NK-92 treated with Interleukin-12 subunit alpha and Interleukin-12 subunit beta, amount 100 ng/mL, for 24 hours (cell line): ENCODE measurements around the gene E4F1.

Experiments
- DNase-seq: peaks from one replicate; lab custom pipeline; 2025; lab: John Stamatoyannopoulos, UW

E4F1 gene

DNA sequence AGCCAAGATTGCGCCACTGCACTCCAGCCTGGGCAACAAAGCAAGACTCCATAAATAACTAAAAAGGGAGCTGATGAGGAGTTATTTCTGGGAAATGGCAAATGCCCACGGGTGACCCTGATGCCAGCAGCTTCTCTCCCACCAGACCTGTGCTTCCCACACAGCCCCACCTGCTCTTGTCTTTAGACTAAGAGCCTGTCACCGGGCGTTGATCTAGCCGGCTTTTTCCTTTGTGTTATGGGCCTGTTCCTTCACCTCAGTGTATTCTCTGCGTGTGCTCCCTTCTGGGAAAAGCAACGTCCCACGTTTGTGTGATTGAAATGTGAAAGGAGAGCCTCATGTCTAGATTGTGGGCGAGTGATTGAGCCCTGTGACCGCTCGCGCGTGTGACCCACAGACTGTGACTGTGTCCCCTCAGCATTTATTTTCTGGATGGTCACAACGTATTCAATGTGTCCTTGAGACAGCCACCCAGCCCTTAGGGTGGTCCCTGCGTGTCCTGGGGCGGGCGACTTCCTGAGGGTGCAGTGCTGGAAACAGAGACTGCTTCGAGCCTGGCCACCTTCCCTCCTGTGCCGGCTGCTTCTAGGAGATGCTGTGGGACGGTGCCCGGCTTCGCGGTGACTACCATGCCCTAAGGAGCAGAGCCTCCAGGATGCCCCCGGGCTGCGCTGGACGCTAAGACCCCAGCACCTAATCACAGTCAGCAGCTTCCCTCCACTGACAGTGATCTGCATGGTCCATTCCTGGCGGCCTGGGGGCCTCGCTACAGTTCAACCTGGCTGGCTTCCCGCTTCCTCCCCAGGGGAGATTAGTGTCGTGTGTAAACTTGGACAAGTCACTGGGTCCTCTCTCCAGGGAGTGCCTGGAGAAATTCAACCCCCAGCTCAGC is 52.3 kb downstream of the E4F1 start:
- DNase-seq = no peak

GRCh38 chr16:2276368-2277195 is 53.2 kb downstream of the E4F1 start:
- DNase-seq = no peak

GRCh38 chr16:2277466-2278271 is 54.3 kb downstream of the E4F1 start:
- no peak for DNase-seq

- DNase-seq = no peak
Observed at GRCh38 chr16:2278272-2278608, 54.8 kb downstream of the E4F1 start.

GRCh38 chr16:2278956-2279800 is 55.8 kb downstream of the E4F1 start:
- DNase-seq = no peak

GRCh38 chr16:2280461-2280860 is 57.1 kb downstream of the E4F1 start:
- DNase-seq = no peak

- DNase-seq = no peak
Observed at GRCh38 chr16:2280981-2281542, 57.7 kb downstream of the E4F1 start.

- no peak for DNase-seq
Observed at GRCh38 chr16:2282262-2282661, 58.9 kb downstream of the E4F1 start.

- no peak for DNase-seq
Observed at GRCh38 chr16:2282866-2283555, 59.6 kb downstream of the E4F1 start.

DNA sequence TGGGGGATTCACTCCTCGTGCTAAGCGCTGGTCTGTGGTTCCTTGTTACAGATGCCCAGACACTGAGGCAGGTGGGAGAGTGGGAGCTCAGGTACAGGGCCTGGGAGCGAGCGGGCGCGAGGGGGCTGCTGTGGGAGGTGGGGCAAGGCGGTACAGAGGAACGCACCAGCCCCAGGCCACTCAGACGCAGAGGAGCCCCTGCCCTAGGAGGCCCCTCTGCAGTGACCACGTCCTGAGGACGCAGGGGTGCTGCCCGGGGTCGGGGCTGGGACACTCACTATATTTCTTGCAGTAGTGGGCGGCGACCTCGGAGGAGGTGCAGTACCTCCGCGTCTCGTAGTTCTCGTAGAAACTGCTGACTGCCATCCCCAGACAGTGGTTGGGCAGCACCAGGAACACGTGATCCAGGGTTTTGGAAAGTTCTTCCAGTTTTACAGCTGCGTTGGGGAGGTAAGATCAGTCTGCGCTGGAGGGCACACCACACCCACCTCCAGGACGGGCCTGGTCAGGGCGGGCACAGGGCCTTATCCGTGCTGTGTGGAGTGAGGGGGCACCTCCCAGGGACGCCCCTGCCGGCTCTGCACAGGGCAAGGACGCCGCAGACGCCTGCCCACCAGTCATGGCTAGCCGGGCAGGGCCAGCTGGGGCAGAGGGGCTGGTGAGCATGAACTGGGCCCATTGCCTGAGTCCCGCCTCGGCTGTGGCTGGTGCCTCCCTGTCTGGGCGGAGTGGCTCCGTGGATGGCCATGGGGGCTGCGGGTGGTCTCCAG is 60.8 kb downstream of the E4F1 start:
- DNase-seq = no peak

- no peak for DNase-seq
Observed at GRCh38 chr16:2284797-2285576, 61.6 kb downstream of the E4F1 start.
